RWPE1 (cell line): ENCODE results near the gene POU2AF3.

ENCODE experiments used
- CTCF ChIA-PET: fragments of 350-600 bp; sonication (Branson Sonifier 250); formaldehyde crosslinking; extraction: SDS; loops from one replicate; lab custom pipeline; 2021; lab: Yijun Ruan, JAX
- POLR2A ChIA-PET: fragments of 400-600 bp; formaldehyde crosslinking; extraction: SDS; loops from one replicate; lab custom pipeline; 2020; ENCODE audit warnings: antibody characterized with exemption; ENCODE audit not compliant: low non-redundant PET; lab: Yijun Ruan, JAX
- DNase-seq: peaks from one replicate; pipeline ENCODE4 v3.0.0; 2012; ENCODE audit warnings: low spot score
- H3K27ac ChIP-seq: fragments of 450-650 bp; 2 replicates; pipeline ENCODE4 v1.5.1; 2017
- CTCF ChIP-seq: fragments of 450-650 bp; conservative IDR thresholded peaks from 2 replicates; pipeline ENCODE4 v1.5.1; 2017; ENCODE audit warnings: low read depth, mild to moderate bottlenecking

The POU2AF3 gene

DNA sequence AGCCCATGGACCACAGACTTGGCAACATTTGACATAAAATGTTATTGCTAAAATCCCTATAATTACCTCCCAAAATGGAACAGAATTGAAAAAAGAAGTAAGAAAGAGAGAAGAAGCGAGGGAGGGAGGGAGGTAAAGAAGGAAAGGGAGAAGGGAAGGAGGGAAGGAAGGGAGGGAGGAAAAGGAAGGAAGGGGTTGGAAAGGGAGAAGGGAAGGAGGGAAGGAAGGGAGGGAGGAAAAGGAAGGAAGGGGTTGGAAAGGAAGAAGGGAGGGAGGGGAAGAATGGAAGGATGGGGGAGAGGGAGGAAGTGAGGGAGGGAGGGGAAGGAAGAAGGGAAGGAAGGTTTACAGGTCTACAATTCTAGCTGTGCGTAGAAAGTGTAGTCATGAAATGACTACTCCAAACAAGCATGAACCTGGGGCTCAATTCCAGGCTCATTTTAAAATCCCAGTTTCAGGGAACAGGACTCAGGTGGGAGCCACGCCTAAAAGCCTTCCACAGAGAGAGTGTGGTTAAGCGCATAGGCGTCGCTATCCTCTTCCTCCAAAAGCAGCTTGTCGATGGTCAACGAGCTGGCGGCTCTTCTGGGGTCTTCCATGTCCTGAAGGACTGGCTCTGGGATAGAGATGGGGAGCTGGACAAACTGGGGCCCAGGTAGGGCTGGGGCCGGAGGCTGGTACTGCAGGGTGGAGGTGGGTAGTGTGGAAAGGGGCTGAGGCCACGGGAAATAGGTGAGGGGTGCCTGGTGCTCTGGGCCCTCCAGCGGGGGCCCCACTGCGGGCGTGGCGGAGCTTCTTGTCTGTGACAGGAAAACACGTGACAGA is 55.6 kb downstream of the POU2AF3 start:
- TF ChIP-seq CTCF, result no peak
- POLR2A ChIA-PET, result no interaction called here
- no peak for DNase-seq
- CTCF ChIA-PET, result no interaction called here
- H3K27ac ChIP-seq, result no peak overlapping the region

- DNase-seq, result no peak
- no peak for TF ChIP-seq CTCF
- H3K27ac ChIP-seq, result no peak overlapping the region
- ChIA-PET POLR2A (no interaction called here), CTCF (no interaction called here)
Measured at GRCh38 chr11:111354601-111354891, 56.2 kb downstream of the POU2AF3 start.

DNA sequence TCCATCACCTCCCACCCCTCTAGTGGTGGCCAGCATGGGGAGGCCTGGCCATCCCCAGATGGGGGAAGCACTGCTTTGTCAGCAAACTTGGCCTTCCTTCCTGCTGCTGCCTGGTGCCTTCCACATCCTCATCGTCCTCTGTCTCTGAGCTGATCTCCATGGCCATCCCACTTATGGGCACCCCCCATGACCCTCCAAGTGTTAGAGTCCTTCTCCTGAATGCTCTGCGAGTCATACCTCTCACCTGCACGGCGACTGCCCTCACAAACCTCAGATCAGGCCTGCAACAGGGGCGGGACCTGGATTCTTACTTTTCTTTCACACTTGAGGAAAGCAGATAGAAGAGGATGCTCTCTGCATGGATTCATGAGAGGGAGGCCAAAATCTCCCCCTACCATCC is 56.8 kb downstream of the POU2AF3 start:
- DNase-seq, result no peak
- POLR2A ChIA-PET, result no interaction called here
- no peak overlapping the region for H3K27ac ChIP-seq
- no peak for TF ChIP-seq CTCF
- CTCF ChIA-PET, result no interaction called here

- ChIA-PET CTCF (interaction anchor here (0.7 kb wide), 1 partner anchor 73 kb away, joined by 4 read pairs; no protein-coding TSS in a partner anchor), POLR2A (no interaction called here)
- no peak for TF ChIP-seq CTCF
- no peak overlapping the region for H3K27ac ChIP-seq
- DNase-seq, result no peak
Measured at GRCh38 chr11:111355956-111356659, 57.8 kb downstream of the POU2AF3 start.

GRCh38 chr11:111356660-111357048 is 58.3 kb downstream of the POU2AF3 start:
- no peak for DNase-seq
- H3K27ac ChIP-seq, result no peak overlapping the region
- POLR2A ChIA-PET, result no interaction called here

More at GRCh38 chr11:111356660-111357048, 58.3 kb downstream of the POU2AF3 start:
- TF ChIP-seq CTCF, result no peak
- CTCF ChIA-PET, result interaction anchor here (0.5 to 0.6 kb wide), 2 partner anchors 14 to 323 kb away, joined by 3 to 5 read pairs; no protein-coding TSS in a partner anchor
